ENCODE results near the gene DDX42.

Gene DDX42

GRCh38 chr17:63826468-63827001 is 52.6 kb downstream of the DDX42 start:
- no peak for DNase-seq

- DNase-seq, result peak; percentile 89
Measured at GRCh38 chr17:63827002-63827800, 53.2 kb downstream of the DDX42 start, which contains the start of the genes FTSJ3 and PSMC5. Gene FTSJ3 (minus strand): TSS chr17:63827663. CDS start chr17:63826902, 761 bp downstream. Gene PSMC5 (plus strand): TSS chr17:63827431. CDS start chr17:63827491, 60 bp downstream.

- no peak for DNase-seq
Measured at GRCh38 chr17:63827801-63828221, 53.8 kb downstream of the DDX42 start.

GRCh38 chr17:63828936-63829335 is 55.0 kb downstream of the DDX42 start:
- DNase-seq, result no peak

- no peak for DNase-seq
Measured at GRCh38 chr17:63830278-63830677, 56.3 kb downstream of the DDX42 start.

- no peak for DNase-seq
Measured at GRCh38 chr17:63830904-63831491, 57.0 kb downstream of the DDX42 start.

GRCh38 chr17:63831505-63831904 is 57.5 kb downstream of the DDX42 start:
- DNase-seq, result no peak

GRCh38 chr17:63832014-63832413 is 58.0 kb downstream of the DDX42 start:
- DNase-seq, result no peak

GRCh38 chr17:63832455-63832854 is 58.5 kb downstream of the DDX42 start:
- DNase-seq, result no peak

GRCh38 chr17:63833026-63833740 is 59.2 kb downstream of the DDX42 start:
- DNase-seq, result no peak

- DNase-seq, result no peak
Measured at GRCh38 chr17:63833741-63834373, 59.9 kb downstream of the DDX42 start.

- peak; percentile 72 for DNase-seq
Measured at GRCh38 chr17:63834431-63835166, 60.6 kb downstream of the DDX42 start.

- DNase-seq, result no peak
Measured at GRCh38 chr17:63835167-63835720, 61.3 kb downstream of the DDX42 start.

- DNase-seq, result no peak
Measured at GRCh38 chr17:63836811-63837210, 62.8 kb downstream of the DDX42 start.

- DNase-seq, result no peak
Measured at GRCh38 chr17:63837480-63837879, 63.5 kb downstream of the DDX42 start.

- DNase-seq, result no peak
Measured at GRCh38 chr17:63837962-63838600, 64.1 kb downstream of the DDX42 start.

GRCh38 chr17:63838631-63839171 is 64.7 kb downstream of the DDX42 start:
- DNase-seq, result no peak

GRCh38 chr17:63840591-63841349 is 66.8 kb downstream of the DDX42 start:
- no peak for DNase-seq

GRCh38 chr17:63841350-63842172 is 67.6 kb downstream of the DDX42 start:
- DNase-seq, result no peak
